GM23338 (cell line): Measurements from ENCODE around the gene AKAP9. TPM values are rescaled to one million over a fixed set of nuclear protein-coding genes. Genes with fewer than 3 reads are reported as not detected.
"Not testable (repeated sequence)": the region's sequence is repeated elsewhere in the genome, so short reads cannot be mapped to it uniquely, and the experiment has no call there.

Experiments
- ATAC-seq: fragments of 200-7000 bp; cut with Tn5 transposase; 3 replicates; pipeline ENCODE4 v1.9.1; 2020
- DNase-seq: peaks from one replicate; pipeline ENCODE4 v3.0.0-alpha.2; 2015; ENCODE audit warnings: low spot score
- H2AFZ ChIP-seq: fragments of 200-600 bp; sonication (generic); 2 replicates; pipeline ENCODE4 v1.8.0; 2016; ENCODE audit warnings: antibody characterized with exemption, mild to moderate bottlenecking, moderate library complexity
- H3F3A ChIP-seq: fragments of 200-600 bp; sonication (generic); replicated peaks from 2 replicates; pipeline ENCODE4 v1.8.0; 2017; ENCODE audit warnings: antibody characterized with exemption, mixed run types, low read depth
- H3K27ac ChIP-seq: fragments of 200-600 bp; sonication (generic); 2 replicates; pipeline ENCODE4 v1.6.1; 2016; ENCODE audit warnings: low read depth
- H3K27me3 ChIP-seq: fragments of 200-600 bp; sonication (generic); 2 replicates; pipeline ENCODE4 v1.8.0; 2016; ENCODE audit warnings: mild to moderate bottlenecking, mixed run types, moderate library complexity; ENCODE audit not compliant: insufficient read depth
- H3K36me3 ChIP-seq: fragments of 200-600 bp; sonication (generic); 2 replicates; pipeline ENCODE4 v1.8.0; 2016; ENCODE audit warnings: mild to moderate bottlenecking; ENCODE audit not compliant: insufficient read depth
- H3K4me1 ChIP-seq: fragments of 200-600 bp; sonication (generic); 2 replicates; pipeline ENCODE4 v1.8.0; 2016; ENCODE audit warnings: mild to moderate bottlenecking, moderate library complexity; ENCODE audit not compliant: insufficient read depth
- H3K4me2 ChIP-seq: fragments of 200-600 bp; sonication (generic); 2 replicates; pipeline ENCODE4 v1.7.1; 2017; ENCODE audit warnings: mixed run types
- H3K4me3 ChIP-seq: fragments of 200-600 bp; sonication (generic); 2 replicates; pipeline ENCODE4 v1.6.1; 2016; ENCODE audit warnings: mixed run types
- H3K79me2 ChIP-seq: fragments of 200-600 bp; sonication (generic); replicated peaks from 2 replicates; pipeline ENCODE4 v1.8.0; 2017; ENCODE audit warnings: mild to moderate bottlenecking; ENCODE audit not compliant: insufficient read depth
- H3K9me2 ChIP-seq: fragments of 200-600 bp; sonication (generic); 2 replicates; pipeline ENCODE4 v1.8.0; 2017; ENCODE audit not compliant: insufficient read depth
- H4K20me1 ChIP-seq: fragments of 200-600 bp; sonication (generic); replicated peaks from 2 replicates; pipeline ENCODE4 v1.8.0; 2017; ENCODE audit warnings: mild to moderate bottlenecking; ENCODE audit not compliant: insufficient read depth
- H3K27ac Mint-ChIP-seq: 2 replicates; pipeline ENCODE4 v1.8.0; 2020; ENCODE audit warnings: inconsistent platforms, mild to moderate bottlenecking, moderate library complexity, mixed read lengths
- H3K27me3 Mint-ChIP-seq: 3 replicates; pipeline ENCODE4 v1.8.0; 2022; ENCODE audit warnings: low read depth, mild to moderate bottlenecking, moderate library complexity, mixed read lengths, inconsistent platforms; ENCODE audit not compliant: insufficient read depth, poor library complexity
- H3K36me3 Mint-ChIP-seq: 3 replicates; pipeline ENCODE4 v1.8.0; 2021; ENCODE audit warnings: low read depth, mild to moderate bottlenecking, inconsistent platforms, moderate library complexity, mixed read lengths
- H3K4me1 Mint-ChIP-seq: 3 replicates; pipeline ENCODE4 v1.8.0; 2020; ENCODE audit warnings: mild to moderate bottlenecking, inconsistent platforms, mixed read lengths
- H3K4me3 Mint-ChIP-seq: 3 replicates; pipeline ENCODE4 v1.8.0; 2021; ENCODE audit warnings: moderate library complexity, mild to moderate bottlenecking, inconsistent platforms, mixed read lengths
- H3K9me3 Mint-ChIP-seq: 3 replicates; pipeline ENCODE4 v1.8.0; 2020; ENCODE audit warnings: moderate library complexity, mild to moderate bottlenecking, inconsistent platforms, mixed read lengths
- CREB1 ChIP-seq: fragments of 250-450 bp; sonication (Bioruptor Pico); IDR thresholded peaks from 2 replicates; pipeline ENCODE4 v1.5.0; 2020; ENCODE audit warnings: low read depth, mild to moderate bottlenecking, moderate library complexity
- CTCF ChIP-seq, 2 experiments: fragments of 200-600 bp in 1 of 2; sonication (generic) in 1 of 2; conservative IDR thresholded peaks; 2 replicates each; pipeline versions ENCODE4 v1.5.1 to v1.6.1; 2016 to 2017; ENCODE audit warnings: antibody characterized with exemption in 2 of 2, low read depth in 2 of 2, mild to moderate bottlenecking in 2 of 2, moderate library complexity in 1 of 2
- EZH2 ChIP-seq: fragments of 200-600 bp; sonication (generic); IDR thresholded peaks from one replicate; pipeline ENCODE4 v1.8.0; 2017; ENCODE audit warnings: antibody characterized with exemption, mild to moderate bottlenecking, low read depth; ENCODE audit not compliant: unreplicated experiment
- EZH2phosphoT487 ChIP-seq: fragments of 200-600 bp; sonication (generic); IDR thresholded peaks from one replicate; pipeline ENCODE4 v1.8.1; 2018; ENCODE audit warnings: antibody characterized with exemption; ENCODE audit not compliant: unreplicated experiment
- JUNB ChIP-seq: IDR thresholded peaks from one replicate; pipeline ENCODE4 v1.6.1; 2016; ENCODE audit warnings: antibody characterized with exemption; ENCODE audit not compliant: unreplicated experiment
- NANOG ChIP-seq: IDR thresholded peaks from 2 replicates; pipeline ENCODE4 v1.6.1; 2016; ENCODE audit warnings: antibody characterized with exemption, borderline replicate concordance
- POLR2AphosphoS5 ChIP-seq: IDR thresholded peaks from 2 replicates; pipeline ENCODE4 v1.6.1; 2016; ENCODE audit warnings: antibody characterized with exemption, low read depth
- REST ChIP-seq: IDR thresholded peaks from one replicate; pipeline ENCODE4 v1.6.1; 2018; ENCODE audit warnings: antibody characterized with exemption; ENCODE audit not compliant: unreplicated experiment
- ZNF114 ChIP-seq: fragments of 250-450 bp; sonication (Bioruptor Pico); IDR thresholded peaks from 2 replicates; pipeline ENCODE4 v1.5.0; 2020; ENCODE audit warnings: mild to moderate bottlenecking, moderate library complexity
- polyA plus RNA-seq: library from polyadenylated mRNA; unstranded; fragments of >200 nt; fragmentation: Nextera tagmentation; extraction: Ambion mirVana; gene quantifications from 2 replicates; pipeline ENCODE4 v1.2.1, GENCODE V29; 2016
- total RNA-seq: library from RNA; depleted of rRNA; stranded (reverse); fragments of >200 nt; shearing (Covaris generic); gene quantifications from 2 replicates; pipeline ENCODE4 v1.2.3, GENCODE V29; 2014
- TF ChIP-seq, protein P1 (sequence below): fragments of 250-450 bp; sonication (Bioruptor Pico); IDR thresholded peaks from 2 replicates; pipeline ENCODE4 v1.5.0; 2020; ENCODE audit warnings: mild to moderate bottlenecking, moderate library complexity

AKAP9 gene
- total and polyA plus RNA-seq, 2 experiments from 2014 or later, result 33.5 to 67.4 TPM

DNA sequence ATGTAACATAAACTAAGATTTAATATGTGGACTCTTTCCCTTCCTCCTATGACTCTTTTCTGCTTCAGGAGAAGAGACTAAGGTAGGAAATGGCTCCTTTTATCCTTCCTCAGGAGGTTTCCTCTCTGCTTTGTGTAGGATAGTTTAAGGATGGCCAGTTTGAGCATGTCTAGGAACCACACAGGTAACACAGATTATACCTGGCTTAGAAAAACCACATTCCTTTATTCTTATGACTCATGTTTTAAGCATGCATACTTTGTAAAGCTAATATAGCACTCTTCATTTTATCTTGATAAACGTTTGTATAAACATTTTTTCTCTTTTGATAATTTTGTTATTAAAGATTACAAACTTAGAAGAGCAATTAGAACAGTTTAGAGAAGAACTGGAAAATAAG, 135.8 kb downstream of the AKAP9 start (continued):
- no peak for TF ChIP-seq CTCF (conservative IDR thresholded peaks at IDR 0.05; ENCODE audit: low read depth in 2 of 2)
- TF ChIP-seq EZH2phosphoT487, result no peak
- TF ChIP-seq REST, result no peak
- TF ChIP-seq NANOG, result no peak
- TF ChIP-seq CREB1, result no peak
- TF ChIP-seq ZNF114 (CRISPR knock-in tag), result no peak
- TF ChIP-seq JUNB, result no peak
- no peak for TF ChIP-seq POLR2AphosphoS5

- H3K27me3 Mint-ChIP-seq, H3K4me3 Mint-ChIP-seq, H4K20me1 ChIP-seq, H3K27me3 ChIP-seq, DNase-seq, ATAC-seq, H3K4me1 ChIP-seq, H3F3A ChIP-seq, H3K4me1 Mint-ChIP-seq, H3K79me2 ChIP-seq, H3K27ac Mint-ChIP-seq, H3K4me2 ChIP-seq, H3K27ac ChIP-seq, H3K4me3 ChIP-seq, H3K9me2 ChIP-seq, H3K9me3 Mint-ChIP-seq, H2AFZ ChIP-seq: not testable (repeated sequence)
- H3K36me3 Mint-ChIP-seq, result peaks cover 46% of the 10 kb centered on the region
- peaks cover 43% of the 10 kb centered on the region for H3K36me3 ChIP-seq
Measured at GRCh38 chr7:92083922-92084321, 143.3 kb downstream of the AKAP9 start.

- peaks cover 4% of the 10 kb centered on the region; the same call in 2 of the 3 replicates for H3K9me3 Mint-ChIP-seq
- no peak overlapping the region for H2AFZ ChIP-seq
- H3K4me1 Mint-ChIP-seq, result no peaks in the 10 kb centered on the region
- H3K4me1 ChIP-seq, result no peaks in the 10 kb centered on the region
- no peaks in the 10 kb centered on the region for H3K79me2 ChIP-seq
- H3K36me3 ChIP-seq, result peaks cover 42% of the 10 kb centered on the region
- no peaks in the 10 kb centered on the region for H3K27me3 Mint-ChIP-seq
- H3K27ac ChIP-seq, result no peak overlapping the region
- H4K20me1 ChIP-seq, result no peaks in the 10 kb centered on the region; the same call in 1 of the 2 replicates
- ATAC-seq (no peak), DNase-seq (no peak)
- no peaks in the 10 kb centered on the region for H3K27me3 ChIP-seq
- H3K36me3 Mint-ChIP-seq, result peaks cover 54% of the 10 kb centered on the region
- no peaks in the 10 kb centered on the region for H3F3A ChIP-seq
- no peak overlapping the region for H3K4me3 ChIP-seq
- H3K9me2 ChIP-seq, result no peaks in the 10 kb centered on the region
- H3K4me3 Mint-ChIP-seq, result no peak overlapping the region
- no peak overlapping the region for H3K27ac Mint-ChIP-seq
- no peak overlapping the region for H3K4me2 ChIP-seq
- TF ChIP-seq CREB1 (no peak), ZNF114 (CRISPR knock-in tag) (no peak), EZH2 (no peak), NANOG (no peak)
- TF ChIP-seq, protein P1, sequence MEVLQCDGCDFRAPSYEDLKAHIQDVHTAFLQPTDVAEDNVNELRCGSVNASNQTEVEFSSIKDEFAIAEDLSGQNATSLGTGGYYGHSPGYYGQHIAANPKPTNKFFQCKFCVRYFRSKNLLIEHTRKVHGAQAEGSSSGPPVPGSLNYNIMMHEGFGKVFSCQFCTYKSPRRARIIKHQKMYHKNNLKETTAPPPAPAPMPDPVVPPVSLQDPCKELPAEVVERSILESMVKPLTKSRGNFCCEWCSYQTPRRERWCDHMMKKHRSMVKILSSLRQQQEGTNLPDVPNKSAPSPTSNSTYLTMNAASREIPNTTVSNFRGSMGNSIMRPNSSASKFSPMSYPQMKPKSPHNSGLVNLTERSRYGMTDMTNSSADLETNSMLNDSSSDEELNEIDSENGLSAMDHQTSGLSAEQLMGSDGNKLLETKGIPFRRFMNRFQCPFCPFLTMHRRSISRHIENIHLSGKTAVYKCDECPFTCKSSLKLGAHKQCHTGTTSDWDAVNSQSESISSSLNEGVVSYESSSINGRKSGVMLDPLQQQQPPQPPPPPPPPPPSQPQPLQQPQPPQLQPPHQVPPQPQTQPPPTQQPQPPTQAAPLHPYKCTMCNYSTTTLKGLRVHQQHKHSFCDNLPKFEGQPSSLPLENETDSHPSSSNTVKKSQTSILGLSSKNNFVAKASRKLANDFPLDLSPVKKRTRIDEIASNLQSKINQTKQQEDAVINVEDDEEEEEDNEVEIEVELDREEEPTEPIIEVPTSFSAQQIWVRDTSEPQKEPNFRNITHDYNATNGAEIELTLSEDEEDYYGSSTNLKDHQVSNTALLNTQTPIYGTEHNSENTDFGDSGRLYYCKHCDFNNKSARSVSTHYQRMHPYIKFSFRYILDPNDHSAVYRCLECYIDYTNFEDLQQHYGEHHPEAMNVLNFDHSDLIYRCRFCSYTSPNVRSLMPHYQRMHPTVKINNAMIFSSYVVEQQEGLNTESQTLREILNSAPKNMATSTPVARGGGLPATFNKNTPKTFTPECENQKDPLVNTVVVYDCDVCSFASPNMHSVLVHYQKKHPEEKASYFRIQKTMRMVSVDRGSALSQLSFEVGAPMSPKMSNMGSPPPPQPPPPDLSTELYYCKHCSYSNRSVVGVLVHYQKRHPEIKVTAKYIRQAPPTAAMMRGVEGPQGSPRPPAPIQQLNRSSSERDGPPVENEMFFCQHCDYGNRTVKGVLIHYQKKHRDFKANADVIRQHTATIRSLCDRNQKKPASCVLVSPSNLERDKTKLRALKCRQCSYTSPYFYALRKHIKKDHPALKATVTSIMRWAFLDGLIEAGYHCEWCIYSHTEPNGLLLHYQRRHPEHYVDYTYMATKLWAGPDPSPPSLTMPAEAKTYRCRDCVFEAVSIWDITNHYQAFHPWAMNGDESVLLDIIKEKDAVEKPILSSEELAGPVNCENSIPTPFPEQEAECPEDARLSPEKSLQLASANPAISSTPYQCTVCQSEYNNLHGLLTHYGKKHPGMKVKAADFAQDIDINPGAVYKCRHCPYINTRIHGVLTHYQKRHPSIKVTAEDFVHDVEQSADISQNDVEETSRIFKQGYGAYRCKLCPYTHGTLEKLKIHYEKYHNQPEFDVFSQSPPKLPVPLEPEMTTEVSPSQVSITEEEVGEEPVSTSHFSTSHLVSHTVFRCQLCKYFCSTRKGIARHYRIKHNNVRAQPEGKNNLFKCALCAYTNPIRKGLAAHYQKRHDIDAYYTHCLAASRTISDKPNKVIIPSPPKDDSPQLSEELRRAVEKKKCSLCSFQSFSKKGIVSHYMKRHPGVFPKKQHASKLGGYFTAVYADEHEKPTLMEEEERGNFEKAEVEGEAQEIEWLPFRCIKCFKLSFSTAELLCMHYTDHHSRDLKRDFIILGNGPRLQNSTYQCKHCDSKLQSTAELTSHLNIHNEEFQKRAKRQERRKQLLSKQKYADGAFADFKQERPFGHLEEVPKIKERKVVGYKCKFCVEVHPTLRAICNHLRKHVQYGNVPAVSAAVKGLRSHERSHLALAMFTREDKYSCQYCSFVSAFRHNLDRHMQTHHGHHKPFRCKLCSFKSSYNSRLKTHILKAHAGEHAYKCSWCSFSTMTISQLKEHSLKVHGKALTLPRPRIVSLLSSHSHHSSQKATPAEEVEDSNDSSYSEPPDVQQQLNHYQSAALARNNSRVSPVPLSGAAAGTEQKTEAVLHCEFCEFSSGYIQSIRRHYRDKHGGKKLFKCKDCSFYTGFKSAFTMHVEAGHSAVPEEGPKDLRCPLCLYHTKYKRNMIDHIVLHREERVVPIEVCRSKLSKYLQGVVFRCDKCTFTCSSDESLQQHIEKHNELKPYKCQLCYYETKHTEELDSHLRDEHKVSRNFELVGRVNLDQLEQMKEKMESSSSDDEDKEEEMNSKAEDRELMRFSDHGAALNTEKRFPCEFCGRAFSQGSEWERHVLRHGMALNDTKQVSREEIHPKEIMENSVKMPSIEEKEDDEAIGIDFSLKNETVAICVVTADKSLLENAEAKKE (CRISPR knock-in tag), result no peak
Measured at GRCh38 chr7:92088266-92088665, 147.6 kb downstream of the AKAP9 start.
